ENCODE results near the gene C3orf49.

- TF ChIP-seq, protein P1, sequence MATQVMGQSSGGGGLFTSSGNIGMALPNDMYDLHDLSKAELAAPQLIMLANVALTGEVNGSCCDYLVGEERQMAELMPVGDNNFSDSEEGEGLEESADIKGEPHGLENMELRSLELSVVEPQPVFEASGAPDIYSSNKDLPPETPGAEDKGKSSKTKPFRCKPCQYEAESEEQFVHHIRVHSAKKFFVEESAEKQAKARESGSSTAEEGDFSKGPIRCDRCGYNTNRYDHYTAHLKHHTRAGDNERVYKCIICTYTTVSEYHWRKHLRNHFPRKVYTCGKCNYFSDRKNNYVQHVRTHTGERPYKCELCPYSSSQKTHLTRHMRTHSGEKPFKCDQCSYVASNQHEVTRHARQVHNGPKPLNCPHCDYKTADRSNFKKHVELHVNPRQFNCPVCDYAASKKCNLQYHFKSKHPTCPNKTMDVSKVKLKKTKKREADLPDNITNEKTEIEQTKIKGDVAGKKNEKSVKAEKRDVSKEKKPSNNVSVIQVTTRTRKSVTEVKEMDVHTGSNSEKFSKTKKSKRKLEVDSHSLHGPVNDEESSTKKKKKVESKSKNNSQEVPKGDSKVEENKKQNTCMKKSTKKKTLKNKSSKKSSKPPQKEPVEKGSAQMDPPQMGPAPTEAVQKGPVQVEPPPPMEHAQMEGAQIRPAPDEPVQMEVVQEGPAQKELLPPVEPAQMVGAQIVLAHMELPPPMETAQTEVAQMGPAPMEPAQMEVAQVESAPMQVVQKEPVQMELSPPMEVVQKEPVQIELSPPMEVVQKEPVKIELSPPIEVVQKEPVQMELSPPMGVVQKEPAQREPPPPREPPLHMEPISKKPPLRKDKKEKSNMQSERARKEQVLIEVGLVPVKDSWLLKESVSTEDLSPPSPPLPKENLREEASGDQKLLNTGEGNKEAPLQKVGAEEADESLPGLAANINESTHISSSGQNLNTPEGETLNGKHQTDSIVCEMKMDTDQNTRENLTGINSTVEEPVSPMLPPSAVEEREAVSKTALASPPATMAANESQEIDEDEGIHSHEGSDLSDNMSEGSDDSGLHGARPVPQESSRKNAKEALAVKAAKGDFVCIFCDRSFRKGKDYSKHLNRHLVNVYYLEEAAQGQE (IDR thresholded peaks at IDR 0.05; ENCODE audit: low read depth), result no peak
- TF ChIP-seq EP300 (IDR thresholded peaks at IDR 0.05; ENCODE audit: borderline replicate concordance), result no peak
- no peak for TF ChIP-seq CEBPB (IDR thresholded peaks at IDR 0.05)
- TF ChIP-seq NFIC (IDR thresholded peaks at IDR 0.05), result no peak
- no peak for TF ChIP-seq CREB1 (IDR thresholded peaks at IDR 0.05; ENCODE audit: low read depth)
- TF ChIP-seq FOXM1 (IDR thresholded peaks at IDR 0.05; ENCODE audit: borderline replicate concordance, low read depth), result no peak
- TF ChIP-seq TAF1 (IDR thresholded peaks at IDR 0.05; ENCODE audit: low read depth), result no peak
- TF ChIP-seq TEAD4 (IDR thresholded peaks at IDR 0.05), result no peak
Observed at GRCh38 chr3:63798544-63798943, 20.6 kb upstream of the C3orf49 start.

All from Ishikawa (cell line).